ENCODE results near the gene ABCA5. TPM values are rescaled to one million over a fixed set of nuclear protein-coding genes. Genes with fewer than 3 reads are reported as not detected.

Gene ABCA5
- total and polyA plus RNA-seq, 10 of the 15 experiments (the other 5 are each of a cell fraction or from before 2014, with no cell fraction given): 11.8 to 31.1 (median 18.1) TPM

DNA sequence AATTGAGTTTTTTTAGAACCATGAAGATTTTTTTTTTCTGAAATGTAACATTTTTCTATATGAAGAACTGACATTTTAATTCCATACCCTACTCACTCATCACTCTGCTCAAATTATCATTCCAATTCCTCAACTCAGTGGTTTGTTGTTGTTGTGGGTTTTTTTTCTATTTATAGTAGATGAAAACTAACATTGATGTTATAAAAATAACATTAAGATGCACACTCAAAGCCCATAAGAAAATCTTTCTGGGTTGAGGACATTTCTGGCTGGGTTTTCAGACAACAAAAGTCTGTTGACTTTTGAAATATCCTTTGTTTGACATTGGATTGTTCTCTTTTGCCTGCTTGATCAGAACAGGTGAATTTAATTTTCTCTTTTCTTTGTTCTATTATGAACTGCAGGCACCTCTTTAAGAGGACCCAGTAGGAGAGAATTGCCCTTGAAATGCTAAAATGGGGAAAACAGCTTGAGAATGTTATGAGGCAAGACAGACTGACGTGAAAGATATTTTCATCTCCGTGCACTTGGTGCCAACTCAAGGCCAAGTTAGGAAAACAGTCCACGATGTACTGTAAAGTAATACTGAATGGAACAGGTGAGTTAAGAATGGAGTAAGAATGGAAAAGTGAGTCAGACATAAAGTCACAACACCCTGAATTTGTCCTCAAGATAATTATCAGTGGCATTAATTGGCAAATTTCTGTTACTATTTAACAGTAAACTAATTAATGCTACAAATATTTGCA is 16.1 kb upstream of the ABCA5 start:
- H3K4me2 ChIP-seq (ENCODE audit: control insufficient read depth, insufficient read depth): no peak overlapping the region
- ChIA-PET RAD21 (ENCODE audit: unreplicated experiment) (interaction anchor here (0.7 kb wide), 1 partner anchor 186 kb away, joined by 4 read pairs; no protein-coding TSS in a partner anchor), SMC1A (ENCODE audit: uncharacterized antibody, unreplicated experiment) (no interaction called here), POLR2A (no interaction called here), CTCF (no interaction called here)
- H2AFZ ChIP-seq (ENCODE audit: control insufficient read depth, low read depth, low read length): no peak overlapping the region
- H3K27me3 ChIP-seq (replicated peaks in 1 of 2; ENCODE audit: control insufficient read depth in 2 of 2, insufficient read depth in 2 of 2, low read length in 1 of 2): no peaks in the 10 kb centered on the region
- no peaks in the 10 kb centered on the region for H4K20me1 ChIP-seq (ENCODE audit: control insufficient read depth, insufficient read depth)
- intact Hi-C loops (cut with micrococcal nuclease; ENCODE audit: unreplicated experiment) (no loop called here), in situ Hi-C loops (cut with MboI) (no loop called here)
- no peak overlapping the region for H3K9ac ChIP-seq (ENCODE audit: control insufficient read depth, insufficient read depth, low read length)
- H3K9me3 ChIP-seq (replicated peaks; ENCODE audit: control insufficient read depth, insufficient read depth, low read length): no peaks in the 10 kb centered on the region
- no peak overlapping the region for H3K4me3 ChIP-seq
- ATAC-seq (no peak), DNase-seq (ENCODE audit: low read depth, low spot score) (no peak), FAIRE-seq (no peak)
- H3K79me2 ChIP-seq (ENCODE audit: control insufficient read depth, insufficient read depth, low read length): no peaks in the 10 kb centered on the region
- WGBS (ENCODE audit: insufficient coverage, insufficient replicate concordance, low lambda C conversion rate, missing lambda C conversion rate): 49% methylated on average over 3 of the region's 3 CpGs
- no TSS peak for BruUV-seq (replicated peaks)
- no peaks in the 10 kb centered on the region for H3K36me3 ChIP-seq (ENCODE audit: control insufficient read depth in 2 of 2, insufficient read depth in 2 of 2, low read length in 1 of 2)
- H3K4me1 ChIP-seq (ENCODE audit: control insufficient read depth, insufficient read depth, low read length): no peaks in the 10 kb centered on the region
- TF ChIP-seq, protein P1, sequence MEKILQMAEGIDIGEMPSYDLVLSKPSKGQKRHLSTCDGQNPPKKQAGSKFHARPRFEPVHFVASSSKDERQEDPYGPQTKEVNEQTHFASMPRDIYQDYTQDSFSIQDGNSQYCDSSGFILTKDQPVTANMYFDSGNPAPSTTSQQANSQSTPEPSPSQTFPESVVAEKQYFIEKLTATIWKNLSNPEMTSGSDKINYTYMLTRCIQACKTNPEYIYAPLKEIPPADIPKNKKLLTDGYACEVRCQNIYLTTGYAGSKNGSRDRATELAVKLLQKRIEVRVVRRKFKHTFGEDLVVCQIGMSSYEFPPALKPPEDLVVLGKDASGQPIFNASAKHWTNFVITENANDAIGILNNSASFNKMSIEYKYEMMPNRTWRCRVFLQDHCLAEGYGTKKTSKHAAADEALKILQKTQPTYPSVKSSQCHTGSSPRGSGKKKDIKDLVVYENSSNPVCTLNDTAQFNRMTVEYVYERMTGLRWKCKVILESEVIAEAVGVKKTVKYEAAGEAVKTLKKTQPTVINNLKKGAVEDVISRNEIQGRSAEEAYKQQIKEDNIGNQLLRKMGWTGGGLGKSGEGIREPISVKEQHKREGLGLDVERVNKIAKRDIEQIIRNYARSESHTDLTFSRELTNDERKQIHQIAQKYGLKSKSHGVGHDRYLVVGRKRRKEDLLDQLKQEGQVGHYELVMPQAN (conservative IDR thresholded peaks at IDR 0.05): no peak
- TF ChIP-seq CREB1 (IDR thresholded peaks at IDR 0.05; ENCODE audit: low read depth) (no peak), SMAD1 (IDR thresholded peaks at IDR 0.05; ENCODE audit: low read depth, partially characterized antibody) (no peak), IKZF1 (conservative IDR thresholded peaks at IDR 0.05) (no peak), HCFC1 (IDR thresholded peaks at IDR 0.05; ENCODE audit: low read length) (no peak), MTA2 (IDR thresholded peaks at IDR 0.05; ENCODE audit: low read depth) (peak; percentile 52)
- H3K27ac ChIP-seq (ENCODE audit: control insufficient read depth, insufficient read depth): no peak overlapping the region

Data from GM12878 (cell line).